ENCODE results near the gene CA9. TPM values are rescaled to one million over a fixed set of nuclear protein-coding genes. Genes with fewer than 3 reads are reported as not detected.
"Not testable (repeated sequence)": the region's sequence is repeated elsewhere in the genome, so short reads cannot be mapped to it uniquely, and the experiment has no call there.

The CA9 gene
- total RNA-seq, 1 donor from 2014 or later = 1.1 TPM

- peaks cover 4% of the 10 kb centered on the region for H3K9me3 Mint-ChIP-seq
- no peak overlapping the region for H3K27ac Mint-ChIP-seq
- H3K27me3 Mint-ChIP-seq (ENCODE audit: low read depth) = peaks cover 2% of the 10 kb centered on the region
- TF ChIP-seq CTCF (IDR thresholded peaks at IDR 0.05; ENCODE audit: unreplicated experiment) = no peak
- H3K4me1 Mint-ChIP-seq = peaks cover 10% of the 10 kb centered on the region
- no peak overlapping the region for H3K4me3 Mint-ChIP-seq
- H3K36me3 Mint-ChIP-seq = peaks cover 11% of the 10 kb centered on the region
- DNase-seq (ENCODE audit: low spot score in 2 of 2, unreplicated experiment in 2 of 2) = no peak
These were observed 37.4 kb upstream of the CA9 start for GRCh38 chr9:35636135-35636876.

GRCh38 chr9:35636877-35637246 lies 36.9 kb upstream of the CA9 start:
- not testable (repeated sequence) for H3K4me3 Mint-ChIP-seq, H3K27ac Mint-ChIP-seq
- H3K36me3 Mint-ChIP-seq = peaks cover 15% of the 10 kb centered on the region

GRCh38 chr9:35637427-35637955 lies 36.2 kb upstream of the CA9 start:
- H3K9me3 Mint-ChIP-seq; H3K27me3 Mint-ChIP-seq (ENCODE audit: low read depth); DNase-seq (ENCODE audit: low spot score in 2 of 2, unreplicated experiment in 2 of 2); H3K27ac Mint-ChIP-seq; H3K4me3 Mint-ChIP-seq: not testable (repeated sequence)
- Mint-ChIP-seq H3K4me1 (peaks cover 10% of the 10 kb centered on the region), H3K36me3 (peaks cover 15% of the 10 kb centered on the region)

More at GRCh38 chr9:35636877-35637246, 36.9 kb upstream of the CA9 start:
- peaks cover 10% of the 10 kb centered on the region for H3K4me1 Mint-ChIP-seq
- not testable (repeated sequence) for H3K9me3 Mint-ChIP-seq; H3K27me3 Mint-ChIP-seq (ENCODE audit: low read depth); DNase-seq (ENCODE audit: low spot score in 2 of 2, unreplicated experiment in 2 of 2)

GRCh38 chr9:35638751-35639150 lies 35.0 kb upstream of the CA9 start:
- H3K9me3 Mint-ChIP-seq; H3K27me3 Mint-ChIP-seq (ENCODE audit: low read depth); H3K4me3 Mint-ChIP-seq; DNase-seq (ENCODE audit: low spot score in 2 of 2, unreplicated experiment in 2 of 2); H3K27ac Mint-ChIP-seq: not testable (repeated sequence)
- Mint-ChIP-seq H3K36me3 (peaks cover 17% of the 10 kb centered on the region), H3K4me1 (peaks cover 10% of the 10 kb centered on the region)

GRCh38 chr9:35639225-35639624 lies 34.5 kb upstream of the CA9 start:
- DNase-seq (ENCODE audit: low spot score in 2 of 2, unreplicated experiment in 2 of 2); H3K4me3 Mint-ChIP-seq; H3K27ac Mint-ChIP-seq; H3K27me3 Mint-ChIP-seq (ENCODE audit: low read depth); H3K9me3 Mint-ChIP-seq: not testable (repeated sequence)
- Mint-ChIP-seq H3K4me1 (peaks cover 10% of the 10 kb centered on the region), H3K36me3 (peaks cover 17% of the 10 kb centered on the region)

- Mint-ChIP-seq H3K4me3 (no peak overlapping the region), H3K27me3 (ENCODE audit: low read depth) (peaks cover 2% of the 10 kb centered on the region), H3K4me1 (peaks cover 11% of the 10 kb centered on the region), H3K9me3 (peaks cover 7% of the 10 kb centered on the region), H3K36me3 (peaks cover 17% of the 10 kb centered on the region), H3K27ac (no peak overlapping the region)
- DNase-seq (ENCODE audit: low spot score in 2 of 2, unreplicated experiment in 2 of 2) = no peak
- no peak for TF ChIP-seq CTCF (IDR thresholded peaks at IDR 0.05; ENCODE audit: unreplicated experiment)
These were observed 34.1 kb upstream of the CA9 start for GRCh38 chr9:35639631-35640030.

GRCh38 chr9:35640431-35640830 lies 33.3 kb upstream of the CA9 start:
- not testable (repeated sequence) for H3K4me3 Mint-ChIP-seq

GRCh38 chr9:35641478-35641877 lies 32.2 kb upstream of the CA9 start:
- H3K4me3 Mint-ChIP-seq; H3K9me3 Mint-ChIP-seq; H3K27me3 Mint-ChIP-seq (ENCODE audit: low read depth); DNase-seq (ENCODE audit: low spot score in 2 of 2, unreplicated experiment in 2 of 2); H3K27ac Mint-ChIP-seq; H3K4me1 Mint-ChIP-seq: not testable (repeated sequence)
- H3K36me3 Mint-ChIP-seq = peaks cover 17% of the 10 kb centered on the region

More at GRCh38 chr9:35640431-35640830, 33.3 kb upstream of the CA9 start:
- H3K9me3 Mint-ChIP-seq; H3K27me3 Mint-ChIP-seq (ENCODE audit: low read depth); H3K4me1 Mint-ChIP-seq; H3K27ac Mint-ChIP-seq; DNase-seq (ENCODE audit: low spot score in 2 of 2, unreplicated experiment in 2 of 2): not testable (repeated sequence)
- H3K36me3 Mint-ChIP-seq = peaks cover 17% of the 10 kb centered on the region
